Panc1 (cell line): ENCODE measurements around the gene SURF4. TPM values are rescaled to one million over a fixed set of nuclear protein-coding genes. Genes with fewer than 3 reads are reported as not detected.

Experiments used
- ATAC-seq: fragments of 200-7000 bp; cut with Tn5 transposase; 2 replicates; pipeline ENCODE4 v1.9.1; 2020; ENCODE audit warnings: mild to moderate bottlenecking, moderate library complexity
- BruUV-seq: library from RNA; stranded (reverse); fragments of 400-500 nt; replicated peaks from 2 replicates; lab custom pipeline; 2021; lab: Mats Ljungman, UMichigan
- CTCF ChIA-PET: fragments of 300-600 bp; sonication (Branson Sonifier 250); formaldehyde crosslinking; loops from one replicate; lab custom pipeline; 2022; ENCODE audit warnings: antibody characterized with exemption; lab: Charles Lee
- POLR2A ChIA-PET: fragments of 300-600 bp; sonication (Branson Sonifier 250); formaldehyde crosslinking; loops from one replicate; lab custom pipeline; 2022; ENCODE audit warnings: antibody characterized with exemption; lab: Charles Lee
- DNase-seq: peaks from one replicate; pipeline ENCODE4 v3.0.0-alpha.2; 2010; ENCODE audit warnings: low read depth, low spot score
- H3K27ac ChIP-seq: 2 replicates; pipeline ENCODE4 v1.5.1; 2011; ENCODE audit warnings: mild to moderate bottlenecking, low read length, inconsistent platforms
- H3K27me3 ChIP-seq: fragments of 200-500 bp; sonication (Bioruptor generic); 2 replicates; pipeline ENCODE4 v1.6.0; 2014; ENCODE audit warnings: low read length, inconsistent platforms; ENCODE audit not compliant: control insufficient read depth, insufficient read depth
- H3K36me3 ChIP-seq: fragments of 200-500 bp; sonication (Bioruptor generic); 2 replicates; pipeline ENCODE4 v1.5.1; 2014; ENCODE audit warnings: inconsistent platforms, mild to moderate bottlenecking, low read length, moderate library complexity; ENCODE audit not compliant: control insufficient read depth, insufficient read depth
- H3K4me1 ChIP-seq: 2 replicates; pipeline ENCODE4 v1.5.1; 2011; ENCODE audit warnings: inconsistent platforms, mild to moderate bottlenecking, low read length, moderate library complexity; ENCODE audit not compliant: control insufficient read depth, insufficient read depth
- H3K4me3 ChIP-seq, 2 experiments: 2 replicates each; pipeline ENCODE4 v1.5.1; 2011 to 2012; ENCODE audit warnings: low read depth in 2 of 2, low read length in 2 of 2, mild to moderate bottlenecking in 2 of 2, inconsistent platforms in 1 of 2, moderate library complexity in 1 of 2
- H3K9me3 ChIP-seq: fragments of 200-500 bp; sonication (Bioruptor generic); 2 replicates; pipeline ENCODE4 v1.5.1; 2014; ENCODE audit warnings: low read depth, mild to moderate bottlenecking, inconsistent platforms, low read length, moderate library complexity; ENCODE audit not compliant: control insufficient read depth, insufficient read depth
- CTCF ChIP-seq: fragments of 450-650 bp; IDR thresholded peaks from 2 replicates; pipeline ENCODE4 v1.5.1; 2017; ENCODE audit warnings: mild to moderate bottlenecking
- POLR2AphosphoS5 ChIP-seq: IDR thresholded peaks from 2 replicates; pipeline ENCODE4 v1.6.1; 2012; ENCODE audit warnings: mild to moderate bottlenecking, low read depth, low read length, moderate library complexity
- REST ChIP-seq, 2 experiments: IDR thresholded peaks; 2 replicates each; pipeline ENCODE4 v1.6.1; 2011 to 2012; ENCODE audit warnings: low read depth in 2 of 2, control low read depth in 1 of 2, low read length in 1 of 2, mild to moderate bottlenecking in 1 of 2, moderate library complexity in 1 of 2; ENCODE audit not compliant: insufficient read depth in 1 of 2
- SIN3A ChIP-seq: IDR thresholded peaks from 2 replicates; pipeline ENCODE4 v1.6.1; 2012; ENCODE audit warnings: low read depth, mild to moderate bottlenecking, low read length, moderate library complexity, borderline replicate concordance; ENCODE audit not compliant: insufficient read depth
- TCF7L2 ChIP-seq: IDR thresholded peaks from 2 replicates; pipeline ENCODE4 v1.6.1; 2011; ENCODE audit warnings: mild to moderate bottlenecking, low read depth, low read length, inconsistent platforms
- in situ Hi-C: cut with HindIII; loops from 2 replicates; pipeline ENCODE4 v1.10.0; 2016; ENCODE audit warnings: low sequenced_read_pairs, low pct_unique_long_range_greater_than_20kb
- intact Hi-C: fragments of 100-400 bp; cut with micrococcal nuclease; formaldehyde crosslinking; loops from one replicate; pipeline ENCODE4 v1.10.0; 2022; ENCODE audit not compliant: unreplicated experiment
- total RNA-seq: library from RNA; stranded (reverse); gene quantifications from one replicate; pipeline ENCODE4 v1.2.1, GENCODE V29; 2021; ENCODE audit not compliant: unreplicated experiment

Gene SURF4
- total RNA-seq, 1 experiment from 2014 or later = 149 TPM

- POLR2A ChIA-PET = no interaction called here
- BruUV-seq = no TSS peak
Observed at GRCh38 chr9:133383438-133383837, 7.6 kb upstream of the SURF4 start.

GRCh38 chr9:133382507-133383141 lies 6.8 kb upstream of the SURF4 start:
- BruUV-seq = no TSS peak
- H3K36me3 ChIP-seq = no peaks in the 10 kb centered on the region
- no peak overlapping the region for H3K27ac ChIP-seq
- ChIA-PET CTCF (no interaction called here), POLR2A (no interaction called here)
- in situ Hi-C loops = no loop called here
- intact Hi-C loops = no loop called here
- no peak overlapping the region for H3K4me3 ChIP-seq
- peaks cover 8% of the 10 kb centered on the region for H3K4me1 ChIP-seq
- TF ChIP-seq CTCF = no peak
- no peak for TF ChIP-seq REST (IDR thresholded peaks at IDR 0.05; ENCODE audit: insufficient read depth in 1 of 2, low read depth in 2 of 2, low read length in 1 of 2)
- no peak for TF ChIP-seq POLR2AphosphoS5
- TF ChIP-seq SIN3A = no peak
- no peak for TF ChIP-seq TCF7L2
- no peak for DNase-seq
- no peaks in the 10 kb centered on the region for H3K27me3 ChIP-seq
- ATAC-seq = no peak
- H3K9me3 ChIP-seq = no peaks in the 10 kb centered on the region

More at GRCh38 chr9:133383438-133383837, 7.6 kb upstream of the SURF4 start:
- H3K36me3 ChIP-seq = no peaks in the 10 kb centered on the region
- no peak overlapping the region for H3K4me3 ChIP-seq
- intact Hi-C loops (no loop called here), in situ Hi-C loops (no loop called here)
- CTCF ChIA-PET = no interaction called here
- H3K9me3 ChIP-seq = no peaks in the 10 kb centered on the region
- no peak for DNase-seq
- H3K4me1 ChIP-seq = peaks cover 2% of the 10 kb centered on the region
- TF ChIP-seq TCF7L2 (no peak), POLR2AphosphoS5 (no peak), SIN3A (no peak), REST (IDR thresholded peaks at IDR 0.05; ENCODE audit: insufficient read depth in 1 of 2, low read depth in 2 of 2, low read length in 1 of 2) (no peak), CTCF (no peak)
- no peak overlapping the region for H3K27ac ChIP-seq
- H3K27me3 ChIP-seq = no peaks in the 10 kb centered on the region
- ATAC-seq = no peak
